Activated B cell treated with CpG ODN at 0.5 μM for 24 hours (primary cell): ENCODE data around the gene PCDH9. TPM values are rescaled to one million over a fixed set of nuclear protein-coding genes. Genes with fewer than 3 reads are reported as not detected.

Experiments used
- ATAC-seq: fragments of 200-7000 bp; cut with Tn5 transposase; one replicate; pipeline ENCODE4 v1.10.0; 2021; ENCODE audit warnings: low read depth, mild to moderate bottlenecking, moderate library complexity
- CTCF ChIA-PET: fragments of 350-600 bp; sonication (Branson Sonifier 250); formaldehyde crosslinking; loops from one replicate; lab custom pipeline; 2021; ENCODE audit warnings: antibody characterized with exemption; lab: Charles Lee
- POLR2A ChIA-PET: fragments of 350-600 bp; sonication (Branson Sonifier 250); formaldehyde crosslinking; loops from one replicate; lab custom pipeline; 2021; ENCODE audit warnings: antibody characterized with exemption; lab: Charles Lee
- DNase-seq: peaks from one replicate; pipeline ENCODE4 v3.0.0; 2022
- H3K27ac Mint-ChIP-seq: one replicate; pipeline ENCODE4 v1.8.0; 2020; ENCODE audit warnings: mixed read lengths
- H3K27me3 Mint-ChIP-seq: one replicate; pipeline ENCODE4 v1.8.0; 2021; ENCODE audit warnings: mixed read lengths
- H3K36me3 Mint-ChIP-seq: one replicate; pipeline ENCODE4 v1.8.0; 2021; ENCODE audit warnings: low read depth, mixed read lengths
- H3K4me1 Mint-ChIP-seq: one replicate; pipeline ENCODE4 v1.8.0; 2021; ENCODE audit warnings: mixed read lengths
- H3K4me3 Mint-ChIP-seq: one replicate; pipeline ENCODE4 v1.8.0; 2020; ENCODE audit warnings: mild to moderate bottlenecking, mixed read lengths
- H3K9me3 Mint-ChIP-seq: one replicate; pipeline ENCODE4 v1.8.0; 2020; ENCODE audit warnings: mixed read lengths
- intact Hi-C: fragments of 100-400 bp; cut with micrococcal nuclease; formaldehyde crosslinking; loops from one replicate; pipeline ENCODE4 v1.15.1; 2024
- total RNA-seq: library from RNA; stranded (reverse); gene quantifications from 2 replicates; pipeline ENCODE4 v1.2.3, GENCODE V29; 2022
- TF ChIP-seq, protein P1 (sequence below): fragments of 200-600 bp; IDR thresholded peaks from one replicate; pipeline ENCODE4 v1.8.0; 2022; ENCODE audit warnings: antibody characterized with exemption, mild to moderate bottlenecking

Gene PCDH9
- total RNA-seq, 1 donor from 2014 or later = 6.4 TPM

DNA sequence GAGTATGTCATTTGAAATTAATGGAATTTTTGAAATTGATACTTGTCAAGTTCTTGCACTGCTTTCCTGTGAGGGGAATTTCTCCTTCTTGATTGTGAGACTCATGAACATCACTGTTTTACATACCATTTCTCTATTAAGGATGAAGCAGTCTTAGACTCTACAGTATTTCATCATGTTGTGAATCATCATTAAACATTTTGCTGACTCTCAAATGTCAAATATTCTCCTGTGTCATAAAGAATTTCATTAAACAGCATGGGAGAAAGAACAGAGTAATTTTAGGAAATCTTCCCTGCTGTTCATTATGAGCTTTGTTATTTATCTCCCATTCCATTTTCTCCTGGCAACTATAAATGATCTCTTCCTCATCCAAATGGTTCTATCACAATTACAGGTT is 729.0 kb downstream of the PCDH9 start:
- intact Hi-C loops = loop anchor here (10.0 kb wide), 1 partner anchor 494 kb away; no protein-coding TSS in a partner anchor
- no peak for ATAC-seq
- no peak overlapping the region for H3K27ac Mint-ChIP-seq
- peaks cover 4% of the 10 kb centered on the region for H3K9me3 Mint-ChIP-seq
- ChIA-PET POLR2A (no interaction called here), CTCF (no interaction called here)
- H3K36me3 Mint-ChIP-seq = no peaks in the 10 kb centered on the region
- no peak for DNase-seq
- TF ChIP-seq, protein P1, sequence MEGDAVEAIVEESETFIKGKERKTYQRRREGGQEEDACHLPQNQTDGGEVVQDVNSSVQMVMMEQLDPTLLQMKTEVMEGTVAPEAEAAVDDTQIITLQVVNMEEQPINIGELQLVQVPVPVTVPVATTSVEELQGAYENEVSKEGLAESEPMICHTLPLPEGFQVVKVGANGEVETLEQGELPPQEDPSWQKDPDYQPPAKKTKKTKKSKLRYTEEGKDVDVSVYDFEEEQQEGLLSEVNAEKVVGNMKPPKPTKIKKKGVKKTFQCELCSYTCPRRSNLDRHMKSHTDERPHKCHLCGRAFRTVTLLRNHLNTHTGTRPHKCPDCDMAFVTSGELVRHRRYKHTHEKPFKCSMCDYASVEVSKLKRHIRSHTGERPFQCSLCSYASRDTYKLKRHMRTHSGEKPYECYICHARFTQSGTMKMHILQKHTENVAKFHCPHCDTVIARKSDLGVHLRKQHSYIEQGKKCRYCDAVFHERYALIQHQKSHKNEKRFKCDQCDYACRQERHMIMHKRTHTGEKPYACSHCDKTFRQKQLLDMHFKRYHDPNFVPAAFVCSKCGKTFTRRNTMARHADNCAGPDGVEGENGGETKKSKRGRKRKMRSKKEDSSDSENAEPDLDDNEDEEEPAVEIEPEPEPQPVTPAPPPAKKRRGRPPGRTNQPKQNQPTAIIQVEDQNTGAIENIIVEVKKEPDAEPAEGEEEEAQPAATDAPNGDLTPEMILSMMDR = no peak
- no peaks in the 10 kb centered on the region for H3K4me1 Mint-ChIP-seq
- no peak overlapping the region for H3K4me3 Mint-ChIP-seq
- H3K27me3 Mint-ChIP-seq = no peaks in the 10 kb centered on the region

DNA sequence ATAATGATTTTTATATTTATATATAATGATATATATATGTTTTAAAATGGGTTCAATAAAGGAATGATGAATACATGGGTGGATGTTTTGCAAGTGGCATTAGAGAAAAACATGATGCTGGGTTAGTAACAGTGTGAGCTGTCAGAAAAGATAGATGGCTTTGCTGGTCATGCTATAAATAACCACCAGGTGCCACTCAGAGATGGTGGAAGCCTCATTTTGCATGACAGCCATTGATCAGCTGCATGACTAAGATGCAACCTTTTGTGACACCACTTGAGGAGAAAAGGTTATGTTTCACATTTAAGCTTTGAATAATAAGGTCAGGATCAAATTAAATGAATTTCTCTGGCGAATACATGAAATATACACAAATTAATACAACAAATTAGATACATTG is 737.7 kb downstream of the PCDH9 start:
- TF ChIP-seq, protein P1 = no peak
- ChIA-PET CTCF (interaction anchor here (1.0 to 1.9 kb wide), 5 partner anchors 119 to 731 kb away, joined by 3 to 6 read pairs (median 4); no protein-coding TSS in a partner anchor), POLR2A (no interaction called here)
- Mint-ChIP-seq H3K27ac (no peak overlapping the region), H3K4me3 (no peak overlapping the region), H3K4me1 (peaks cover 3% of the 10 kb centered on the region), H3K9me3 (no peaks in the 10 kb centered on the region), H3K36me3 (no peaks in the 10 kb centered on the region), H3K27me3 (no peaks in the 10 kb centered on the region)
- intact Hi-C loops = loop anchor here (1.0 to 5.0 kb wide), 3 partner anchors 197 to 745 kb away; no protein-coding TSS in a partner anchor
- DNase-seq (no peak), ATAC-seq (peak; percentile 56)

DNA sequence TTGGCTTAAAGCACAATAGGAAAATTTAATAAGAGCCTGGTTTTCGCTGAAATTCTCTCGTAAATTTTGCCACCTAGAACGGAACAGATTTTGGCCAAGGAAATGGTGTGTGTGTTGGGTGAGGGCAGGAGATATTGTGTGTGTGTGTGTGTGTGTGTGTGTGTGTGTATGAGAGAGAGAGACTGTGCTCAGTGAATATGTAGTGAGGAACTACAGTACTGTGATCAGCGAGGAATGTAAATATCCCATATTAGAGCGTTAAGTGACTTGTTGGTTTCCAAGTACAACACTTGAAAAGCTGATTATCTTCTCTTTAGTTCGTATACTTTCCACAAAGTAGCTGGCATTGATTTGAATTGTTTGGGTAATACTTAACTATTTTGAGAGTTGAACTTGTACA is 738.9 kb downstream of the PCDH9 start:
- CTCF ChIA-PET = interaction anchor here (1.4 to 1.9 kb wide), 2 partner anchors 198 to 732 kb away, joined by 4 to 6 read pairs; no protein-coding TSS in a partner anchor

DNA sequence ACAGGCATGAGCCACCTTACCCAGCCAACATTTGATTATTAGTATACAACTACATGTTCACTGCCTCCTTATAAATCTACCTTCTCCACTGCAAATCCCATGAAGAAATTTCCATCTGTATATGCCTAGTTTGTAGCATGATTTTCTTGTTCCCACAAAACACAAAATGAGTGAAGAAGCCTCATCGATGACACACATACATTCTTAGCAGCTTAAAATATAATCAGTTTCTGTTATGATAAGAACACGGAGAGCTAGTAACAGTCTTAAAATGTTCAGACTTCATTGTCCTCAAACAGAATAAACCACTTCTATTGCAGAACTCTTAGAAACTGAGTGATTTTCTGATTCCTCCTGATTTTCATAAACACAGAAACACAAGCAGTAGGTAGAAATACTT is 740.5 kb downstream of the PCDH9 start:
- Mint-ChIP-seq H3K4me1 (peaks cover 3% of the 10 kb centered on the region), H3K4me3 (no peak overlapping the region)

More for the DNA sequence above, 738.9 kb downstream of the PCDH9 start:
- ATAC-seq (no peak), DNase-seq (no peak)
- H3K27ac Mint-ChIP-seq = no peak overlapping the region
- H3K36me3 Mint-ChIP-seq = no peaks in the 10 kb centered on the region
- H3K4me1 Mint-ChIP-seq = peaks cover 3% of the 10 kb centered on the region
- TF ChIP-seq, protein P1 = no peak
- intact Hi-C loops = loop anchor here (5.0 kb wide), 1 partner anchor 746 kb away; no protein-coding TSS in a partner anchor
- no peaks in the 10 kb centered on the region for H3K9me3 Mint-ChIP-seq
- POLR2A ChIA-PET = no interaction called here
- H3K27me3 Mint-ChIP-seq = no peaks in the 10 kb centered on the region
- H3K4me3 Mint-ChIP-seq = no peak overlapping the region

DNA sequence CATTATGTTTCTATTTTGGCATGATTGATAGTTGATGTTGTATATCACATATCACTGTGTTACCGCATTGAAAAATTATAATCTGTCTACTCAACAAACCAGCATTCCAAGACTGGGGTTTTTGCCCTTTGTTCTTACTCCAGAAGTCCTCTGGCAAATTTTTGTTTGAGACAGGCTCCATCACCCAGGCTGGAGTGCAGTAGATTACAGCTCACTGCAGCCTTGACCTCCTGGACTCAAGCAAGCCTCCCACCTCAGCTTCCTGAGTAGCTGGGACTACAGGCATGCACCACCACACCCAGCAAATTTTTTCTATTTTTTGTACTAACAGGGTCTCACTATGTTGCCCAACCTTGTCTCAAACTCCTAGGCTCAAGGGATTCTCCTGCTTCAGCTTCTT is 741.0 kb downstream of the PCDH9 start:
- Mint-ChIP-seq H3K27ac (no peak overlapping the region), H3K9me3 (no peaks in the 10 kb centered on the region), H3K27me3 (no peaks in the 10 kb centered on the region), H3K4me1 (peaks cover 3% of the 10 kb centered on the region), H3K36me3 (no peaks in the 10 kb centered on the region), H3K4me3 (no peak overlapping the region)
- no peak for DNase-seq
- ChIA-PET CTCF (no interaction called here), POLR2A (no interaction called here)
- intact Hi-C loops = no loop called here
- no peak for ATAC-seq
- TF ChIP-seq, protein P1 = no peak

More for the DNA sequence above, 740.5 kb downstream of the PCDH9 start:
- intact Hi-C loops = no loop called here
- H3K9me3 Mint-ChIP-seq = no peaks in the 10 kb centered on the region
- no peaks in the 10 kb centered on the region for H3K27me3 Mint-ChIP-seq
- TF ChIP-seq, protein P1 = no peak
- no peaks in the 10 kb centered on the region for H3K36me3 Mint-ChIP-seq
- ATAC-seq = no peak
- POLR2A ChIA-PET = no interaction called here
- CTCF ChIA-PET = no interaction called here
- H3K27ac Mint-ChIP-seq = no peak overlapping the region
- no peak for DNase-seq
